HL-60 (cell line): ENCODE results near the gene CCDC87.

Experiments used
- POLR2AphosphoS5 ChIP-seq: IDR thresholded peaks from 2 replicates; pipeline ENCODE4 v1.6.1; 2012; ENCODE audit warnings: low read depth
- TF ChIP-seq, protein P1 (sequence below): IDR thresholded peaks from one replicate; pipeline ENCODE4 v1.5.1; 2011; ENCODE audit warnings: low read length, control low read depth, inconsistent platforms; ENCODE audit not compliant: insufficient read depth
- TF ChIP-seq, protein P2 (sequence below): IDR thresholded peaks from 2 replicates; pipeline ENCODE4 v1.6.1; 2012; ENCODE audit warnings: low read depth; ENCODE audit not compliant: insufficient replicate concordance

DNA sequence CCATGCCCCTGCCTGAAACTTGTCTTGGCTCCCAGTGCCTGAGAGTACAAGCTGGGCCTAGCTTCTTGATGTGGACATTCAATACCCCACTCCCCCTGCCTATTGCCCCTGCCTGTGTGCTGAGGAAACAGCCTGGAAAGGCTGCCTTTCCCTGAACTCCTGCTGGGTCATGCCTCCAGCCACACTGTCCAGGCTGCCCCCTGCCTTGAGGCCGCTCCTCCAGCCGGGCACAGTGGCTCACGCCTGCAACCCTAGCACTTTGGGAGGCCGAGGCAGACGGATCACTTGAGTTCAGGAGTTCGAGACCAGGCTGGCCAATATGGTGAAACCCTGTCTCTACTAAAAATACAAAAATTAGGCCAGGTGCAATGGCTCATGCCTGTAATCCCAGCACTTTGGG is 10.2 kb upstream of the CCDC87 start:
- TF ChIP-seq, protein P1, sequence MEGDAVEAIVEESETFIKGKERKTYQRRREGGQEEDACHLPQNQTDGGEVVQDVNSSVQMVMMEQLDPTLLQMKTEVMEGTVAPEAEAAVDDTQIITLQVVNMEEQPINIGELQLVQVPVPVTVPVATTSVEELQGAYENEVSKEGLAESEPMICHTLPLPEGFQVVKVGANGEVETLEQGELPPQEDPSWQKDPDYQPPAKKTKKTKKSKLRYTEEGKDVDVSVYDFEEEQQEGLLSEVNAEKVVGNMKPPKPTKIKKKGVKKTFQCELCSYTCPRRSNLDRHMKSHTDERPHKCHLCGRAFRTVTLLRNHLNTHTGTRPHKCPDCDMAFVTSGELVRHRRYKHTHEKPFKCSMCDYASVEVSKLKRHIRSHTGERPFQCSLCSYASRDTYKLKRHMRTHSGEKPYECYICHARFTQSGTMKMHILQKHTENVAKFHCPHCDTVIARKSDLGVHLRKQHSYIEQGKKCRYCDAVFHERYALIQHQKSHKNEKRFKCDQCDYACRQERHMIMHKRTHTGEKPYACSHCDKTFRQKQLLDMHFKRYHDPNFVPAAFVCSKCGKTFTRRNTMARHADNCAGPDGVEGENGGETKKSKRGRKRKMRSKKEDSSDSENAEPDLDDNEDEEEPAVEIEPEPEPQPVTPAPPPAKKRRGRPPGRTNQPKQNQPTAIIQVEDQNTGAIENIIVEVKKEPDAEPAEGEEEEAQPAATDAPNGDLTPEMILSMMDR = no peak
- no peak for TF ChIP-seq POLR2AphosphoS5
- TF ChIP-seq, protein P2, sequence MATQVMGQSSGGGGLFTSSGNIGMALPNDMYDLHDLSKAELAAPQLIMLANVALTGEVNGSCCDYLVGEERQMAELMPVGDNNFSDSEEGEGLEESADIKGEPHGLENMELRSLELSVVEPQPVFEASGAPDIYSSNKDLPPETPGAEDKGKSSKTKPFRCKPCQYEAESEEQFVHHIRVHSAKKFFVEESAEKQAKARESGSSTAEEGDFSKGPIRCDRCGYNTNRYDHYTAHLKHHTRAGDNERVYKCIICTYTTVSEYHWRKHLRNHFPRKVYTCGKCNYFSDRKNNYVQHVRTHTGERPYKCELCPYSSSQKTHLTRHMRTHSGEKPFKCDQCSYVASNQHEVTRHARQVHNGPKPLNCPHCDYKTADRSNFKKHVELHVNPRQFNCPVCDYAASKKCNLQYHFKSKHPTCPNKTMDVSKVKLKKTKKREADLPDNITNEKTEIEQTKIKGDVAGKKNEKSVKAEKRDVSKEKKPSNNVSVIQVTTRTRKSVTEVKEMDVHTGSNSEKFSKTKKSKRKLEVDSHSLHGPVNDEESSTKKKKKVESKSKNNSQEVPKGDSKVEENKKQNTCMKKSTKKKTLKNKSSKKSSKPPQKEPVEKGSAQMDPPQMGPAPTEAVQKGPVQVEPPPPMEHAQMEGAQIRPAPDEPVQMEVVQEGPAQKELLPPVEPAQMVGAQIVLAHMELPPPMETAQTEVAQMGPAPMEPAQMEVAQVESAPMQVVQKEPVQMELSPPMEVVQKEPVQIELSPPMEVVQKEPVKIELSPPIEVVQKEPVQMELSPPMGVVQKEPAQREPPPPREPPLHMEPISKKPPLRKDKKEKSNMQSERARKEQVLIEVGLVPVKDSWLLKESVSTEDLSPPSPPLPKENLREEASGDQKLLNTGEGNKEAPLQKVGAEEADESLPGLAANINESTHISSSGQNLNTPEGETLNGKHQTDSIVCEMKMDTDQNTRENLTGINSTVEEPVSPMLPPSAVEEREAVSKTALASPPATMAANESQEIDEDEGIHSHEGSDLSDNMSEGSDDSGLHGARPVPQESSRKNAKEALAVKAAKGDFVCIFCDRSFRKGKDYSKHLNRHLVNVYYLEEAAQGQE = no peak
